GM12878 (cell line): ENCODE measurements around the gene PUM2. TPM values are rescaled to one million over a fixed set of nuclear protein-coding genes. Genes with fewer than 3 reads are reported as not detected.

ENCODE experiments used
- BHLHE40 ChIP-seq, 2 experiments: fragments of 450-650 bp in 1 of 2; IDR thresholded peaks; 2 replicates each; pipeline ENCODE4 v1.6.1; 2011 to 2017; ENCODE audit warnings: low read depth in 2 of 2, borderline replicate concordance in 1 of 2, improper control_type of control experiment in 1 of 2, low read length in 1 of 2, mild to moderate bottlenecking in 1 of 2
- BMI1 ChIP-seq: fragments of 450-650 bp; IDR thresholded peaks from 2 replicates; pipeline ENCODE4 v1.6.1; 2016; ENCODE audit warnings: mild to moderate bottlenecking, moderate library complexity, borderline replicate concordance
- BRCA1 ChIP-seq: IDR thresholded peaks from 2 replicates; pipeline ENCODE4 v1.6.1; 2011; ENCODE audit warnings: low read depth, low read length, improper control_type of control experiment
- CHD1 ChIP-seq: IDR thresholded peaks from 2 replicates; pipeline ENCODE4 v1.6.1; 2012; ENCODE audit warnings: low read depth, low read length, improper control_type of control experiment
- GATAD2B ChIP-seq: fragments of 450-650 bp; conservative IDR thresholded peaks from 2 replicates; pipeline ENCODE4 v1.6.1; 2017; ENCODE audit warnings: low read depth, mild to moderate bottlenecking, moderate library complexity
- HDAC2 ChIP-seq: fragments of 200-600 bp; sonication (generic); IDR thresholded peaks from 2 replicates; pipeline ENCODE4 v1.6.1; 2017
- IKZF1 ChIP-seq: fragments of 450-650 bp; conservative IDR thresholded peaks from 2 replicates; pipeline ENCODE4 v1.6.1; 2017; ENCODE audit warnings: antibody characterized with exemption, mild to moderate bottlenecking
- IRF4 ChIP-seq: IDR thresholded peaks from 2 replicates; pipeline ENCODE4 v1.6.1; 2011; ENCODE audit warnings: low read depth, low read length
- JUNB ChIP-seq: IDR thresholded peaks from 2 replicates; pipeline ENCODE4 v1.6.1; 2016; ENCODE audit warnings: antibody characterized with exemption, mild to moderate bottlenecking
- KLF5 ChIP-seq: fragments of 450-650 bp; IDR thresholded peaks from 2 replicates; pipeline ENCODE4 v1.6.1; 2014; ENCODE audit warnings: mild to moderate bottlenecking; ENCODE audit not compliant: partially characterized antibody
- MTA3 ChIP-seq: IDR thresholded peaks from 2 replicates; pipeline ENCODE4 v1.6.1; 2012; ENCODE audit warnings: low read length, inconsistent platforms, borderline replicate concordance
- POLR2A ChIP-seq: IDR thresholded peaks from 2 replicates; pipeline ENCODE4 v1.6.1; 2011; ENCODE audit warnings: low read depth, mild to moderate bottlenecking, low read length
- POU2F2 ChIP-seq: IDR thresholded peaks from 3 replicates; pipeline ENCODE4 v1.6.1; 2011; ENCODE audit warnings: low read depth, mild to moderate bottlenecking, low read length, borderline replicate concordance
- SIN3A ChIP-seq: IDR thresholded peaks from 2 replicates; pipeline ENCODE4 v1.6.1; 2012; ENCODE audit warnings: low read depth, low read length, improper control_type of control experiment
- SP1 ChIP-seq: IDR thresholded peaks from one replicate; pipeline ENCODE4 v1.6.1; 2011; ENCODE audit warnings: low read depth, low read length
- TAF1 ChIP-seq: IDR thresholded peaks from 2 replicates; pipeline ENCODE4 v1.6.1; 2011; ENCODE audit warnings: mild to moderate bottlenecking, low read depth, low read length, borderline replicate concordance
- ZNF217 ChIP-seq: fragments of 450-650 bp; IDR thresholded peaks from 2 replicates; pipeline ENCODE4 v1.6.1; 2017; ENCODE audit warnings: antibody characterized with exemption, mild to moderate bottlenecking
- polyA plus RNA-seq, 11 experiments: library from polyadenylated mRNA; depleted of rRNA in 4 of 11; unstranded in 6 of 11; stranded (reverse) in 5 of 11; fragments of >200 nt; fragmentation: Nextera tagmentation in 4 of 11; fragmentation: Illumina TruSeq in 1 of 11; extraction: Ambion mirVana in 4 of 11; extraction: Trizol in 1 of 11; gene quantifications; 1 replicate in 1 of 11; 2 replicates in 10 of 11; pipeline versions ENCODE4 v1.2.1 to v1.2.3, GENCODE V29; 2011 to 2016; ENCODE audit warnings: inconsistent platforms in 2 of 11, missing spikeins in 2 of 11, low read depth in 1 of 11
- total RNA-seq, 4 experiments: library from RNA; depleted of rRNA in 3 of 4; stranded (reverse); fragments of >200 nt in 3 of 4; fragmentation: Illumina TruSeq in 1 of 4; extraction: Trizol in 1 of 4; gene quantifications; 2 replicates each; pipeline versions ENCODE4 v1.2.1 to v1.2.3, GENCODE V29; 2013 to 2021
- TF ChIP-seq, protein P1 (sequence below): fragments of 450-650 bp; formaldehyde crosslinking; IDR thresholded peaks from 2 replicates; pipeline ENCODE4 v1.4.0; 2020; ENCODE audit warnings: mild to moderate bottlenecking, moderate library complexity
- TF ChIP-seq, protein P2 (sequence below): fragments of 450-650 bp; IDR thresholded peaks from 2 replicates; pipeline ENCODE4 v1.6.1; 2017; ENCODE audit warnings: low read depth, mild to moderate bottlenecking, moderate library complexity
- TF ChIP-seq, protein P3 (sequence below): fragments of 450-650 bp; IDR thresholded peaks from 2 replicates; pipeline ENCODE4 v1.6.1; 2017; ENCODE audit warnings: mild to moderate bottlenecking
- TF ChIP-seq, protein P4 (sequence below): fragments of 450-650 bp; formaldehyde crosslinking; IDR thresholded peaks from 2 replicates; pipeline ENCODE4 v1.4.0; 2022; ENCODE audit warnings: mild to moderate bottlenecking, moderate library complexity

Gene PUM2
- total and polyA plus RNA-seq, 10 of the 15 experiments (the other 5 are each of a cell fraction or from before 2014, with no cell fraction given) = 14.5 to 87.6 (median 29.4) TPM

DNA sequence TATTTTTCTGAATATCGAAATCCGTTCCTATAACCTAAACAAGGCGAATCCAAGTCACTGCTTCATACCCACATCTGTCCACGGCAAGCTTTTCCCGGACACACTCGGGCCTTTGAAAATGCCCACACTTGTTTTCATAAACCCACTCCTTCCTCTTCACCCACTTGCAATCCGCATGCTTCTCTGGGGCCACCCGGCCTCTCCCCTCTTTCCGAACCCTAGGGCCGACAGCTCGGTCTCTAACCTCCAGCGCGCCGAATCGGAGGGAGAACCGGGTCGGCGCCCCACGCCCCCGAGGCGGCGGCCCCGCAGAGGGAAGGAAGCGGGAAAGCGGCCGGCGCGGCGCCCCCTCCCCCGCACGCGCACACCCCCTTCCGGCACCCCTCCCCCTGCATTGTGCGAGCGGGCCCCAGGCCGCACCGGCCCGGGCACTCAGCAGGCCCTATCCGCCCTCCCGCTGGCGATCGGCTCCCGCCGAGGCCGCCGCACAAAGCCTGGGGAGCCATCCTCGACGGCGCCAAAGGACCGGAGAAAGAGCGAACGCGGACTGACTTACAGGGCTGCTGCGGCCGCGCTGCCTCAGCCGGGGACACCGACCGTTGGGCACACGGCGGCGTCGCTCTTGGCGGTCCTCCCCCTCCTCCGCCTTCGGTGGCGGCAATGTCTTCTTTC is 467 bp downstream of the PUM2 start (continued):
- TF ChIP-seq, protein P1, sequence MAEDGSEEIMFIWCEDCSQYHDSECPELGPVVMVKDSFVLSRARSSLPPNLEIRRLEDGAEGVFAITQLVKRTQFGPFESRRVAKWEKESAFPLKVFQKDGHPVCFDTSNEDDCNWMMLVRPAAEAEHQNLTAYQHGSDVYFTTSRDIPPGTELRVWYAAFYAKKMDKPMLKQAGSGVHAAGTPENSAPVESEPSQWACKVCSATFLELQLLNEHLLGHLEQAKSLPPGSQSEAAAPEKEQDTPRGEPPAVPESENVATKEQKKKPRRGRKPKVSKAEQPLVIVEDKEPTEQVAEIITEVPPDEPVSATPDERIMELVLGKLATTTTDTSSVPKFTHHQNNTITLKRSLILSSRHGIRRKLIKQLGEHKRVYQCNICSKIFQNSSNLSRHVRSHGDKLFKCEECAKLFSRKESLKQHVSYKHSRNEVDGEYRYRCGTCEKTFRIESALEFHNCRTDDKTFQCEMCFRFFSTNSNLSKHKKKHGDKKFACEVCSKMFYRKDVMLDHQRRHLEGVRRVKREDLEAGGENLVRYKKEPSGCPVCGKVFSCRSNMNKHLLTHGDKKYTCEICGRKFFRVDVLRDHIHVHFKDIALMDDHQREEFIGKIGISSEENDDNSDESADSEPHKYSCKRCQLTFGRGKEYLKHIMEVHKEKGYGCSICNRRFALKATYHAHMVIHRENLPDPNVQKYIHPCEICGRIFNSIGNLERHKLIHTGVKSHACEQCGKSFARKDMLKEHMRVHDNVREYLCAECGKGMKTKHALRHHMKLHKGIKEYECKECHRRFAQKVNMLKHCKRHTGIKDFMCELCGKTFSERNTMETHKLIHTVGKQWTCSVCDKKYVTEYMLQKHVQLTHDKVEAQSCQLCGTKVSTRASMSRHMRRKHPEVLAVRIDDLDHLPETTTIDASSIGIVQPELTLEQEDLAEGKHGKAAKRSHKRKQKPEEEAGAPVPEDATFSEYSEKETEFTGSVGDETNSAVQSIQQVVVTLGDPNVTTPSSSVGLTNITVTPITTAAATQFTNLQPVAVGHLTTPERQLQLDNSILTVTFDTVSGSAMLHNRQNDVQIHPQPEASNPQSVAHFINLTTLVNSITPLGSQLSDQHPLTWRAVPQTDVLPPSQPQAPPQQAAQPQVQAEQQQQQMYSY (CRISPR knock-in tag) = no peak
- TF ChIP-seq BRCA1 (no peak), SP1 (no peak), BMI1 (no peak), IRF4 (0 out of 2 replicates have a peak, but pooled peaks have one; percentile 9), BHLHE40 (IDR thresholded peaks at IDR 0.05; ENCODE audit: borderline replicate concordance in 1 of 2, low read depth in 2 of 2, low read length in 1 of 2) (peak; percentile 17 to 72; a peak in 2 of 4 replicates), KLF5 (no peak), HDAC2 (no peak), SIN3A (peak; percentile 72; the same call in 1 of the 2 replicates), POLR2A (peak; percentile 51), JUNB (no peak), IKZF1 (peak; percentile 46), ZNF217 (no peak), MTA3 (no peak), TAF1 (no peak; the same call in 1 of the 2 replicates), GATAD2B (peak; percentile 65), POU2F2 (peak; percentile 11; the same call in 1 of the 3 replicates), CHD1 (no peak)
- TF ChIP-seq, protein P2, sequence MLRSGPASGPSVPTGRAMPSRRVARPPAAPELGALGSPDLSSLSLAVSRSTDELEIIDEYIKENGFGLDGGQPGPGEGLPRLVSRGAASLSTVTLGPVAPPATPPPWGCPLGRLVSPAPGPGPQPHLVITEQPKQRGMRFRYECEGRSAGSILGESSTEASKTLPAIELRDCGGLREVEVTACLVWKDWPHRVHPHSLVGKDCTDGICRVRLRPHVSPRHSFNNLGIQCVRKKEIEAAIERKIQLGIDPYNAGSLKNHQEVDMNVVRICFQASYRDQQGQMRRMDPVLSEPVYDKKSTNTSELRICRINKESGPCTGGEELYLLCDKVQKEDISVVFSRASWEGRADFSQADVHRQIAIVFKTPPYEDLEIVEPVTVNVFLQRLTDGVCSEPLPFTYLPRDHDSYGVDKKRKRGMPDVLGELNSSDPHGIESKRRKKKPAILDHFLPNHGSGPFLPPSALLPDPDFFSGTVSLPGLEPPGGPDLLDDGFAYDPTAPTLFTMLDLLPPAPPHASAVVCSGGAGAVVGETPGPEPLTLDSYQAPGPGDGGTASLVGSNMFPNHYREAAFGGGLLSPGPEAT = 0 out of 2 replicates have a peak, but pooled peaks have one; percentile 12
- TF ChIP-seq, protein P3, sequence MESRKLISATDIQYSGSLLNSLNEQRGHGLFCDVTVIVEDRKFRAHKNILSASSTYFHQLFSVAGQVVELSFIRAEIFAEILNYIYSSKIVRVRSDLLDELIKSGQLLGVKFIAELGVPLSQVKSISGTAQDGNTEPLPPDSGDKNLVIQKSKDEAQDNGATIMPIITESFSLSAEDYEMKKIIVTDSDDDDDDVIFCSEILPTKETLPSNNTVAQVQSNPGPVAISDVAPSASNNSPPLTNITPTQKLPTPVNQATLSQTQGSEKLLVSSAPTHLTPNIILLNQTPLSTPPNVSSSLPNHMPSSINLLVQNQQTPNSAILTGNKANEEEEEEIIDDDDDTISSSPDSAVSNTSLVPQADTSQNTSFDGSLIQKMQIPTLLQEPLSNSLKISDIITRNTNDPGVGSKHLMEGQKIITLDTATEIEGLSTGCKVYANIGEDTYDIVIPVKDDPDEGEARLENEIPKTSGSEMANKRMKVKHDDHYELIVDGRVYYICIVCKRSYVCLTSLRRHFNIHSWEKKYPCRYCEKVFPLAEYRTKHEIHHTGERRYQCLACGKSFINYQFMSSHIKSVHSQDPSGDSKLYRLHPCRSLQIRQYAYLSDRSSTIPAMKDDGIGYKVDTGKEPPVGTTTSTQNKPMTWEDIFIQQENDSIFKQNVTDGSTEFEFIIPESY = no peak
- TF ChIP-seq, protein P4, sequence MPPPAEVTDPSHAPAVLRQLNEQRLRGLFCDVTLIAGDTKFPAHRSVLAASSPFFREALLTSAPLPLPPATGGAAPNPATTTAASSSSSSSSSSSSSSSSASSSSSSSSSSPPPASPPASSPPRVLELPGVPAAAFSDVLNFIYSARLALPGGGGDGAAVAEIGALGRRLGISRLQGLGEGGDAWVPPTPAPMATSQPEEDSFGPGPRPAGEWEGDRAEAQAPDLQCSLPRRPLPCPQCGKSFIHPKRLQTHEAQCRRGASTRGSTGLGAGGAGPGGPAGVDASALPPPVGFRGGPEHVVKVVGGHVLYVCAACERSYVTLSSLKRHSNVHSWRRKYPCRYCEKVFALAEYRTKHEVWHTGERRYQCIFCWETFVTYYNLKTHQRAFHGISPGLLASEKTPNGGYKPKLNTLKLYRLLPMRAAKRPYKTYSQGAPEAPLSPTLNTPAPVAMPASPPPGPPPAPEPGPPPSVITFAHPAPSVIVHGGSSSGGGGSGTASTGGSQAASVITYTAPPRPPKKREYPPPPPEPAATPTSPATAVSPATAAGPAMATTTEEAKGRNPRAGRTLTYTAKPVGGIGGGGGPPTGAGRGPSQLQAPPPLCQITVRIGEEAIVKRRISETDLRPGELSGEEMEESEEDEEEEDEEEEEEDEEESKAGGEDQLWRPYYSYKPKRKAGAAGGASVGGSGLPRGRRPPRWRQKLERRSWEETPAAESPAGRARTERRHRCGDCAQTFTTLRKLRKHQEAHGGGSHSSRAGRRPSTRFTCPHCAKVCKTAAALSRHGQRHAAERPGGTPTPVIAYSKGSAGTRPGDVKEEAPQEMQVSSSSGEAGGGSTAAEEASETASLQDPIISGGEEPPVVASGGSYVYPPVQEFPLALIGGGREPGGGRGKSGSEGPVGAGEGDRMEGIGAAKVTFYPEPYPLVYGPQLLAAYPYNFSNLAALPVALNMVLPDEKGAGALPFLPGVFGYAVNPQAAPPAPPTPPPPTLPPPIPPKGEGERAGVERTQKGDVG = no peak
